CD4-positive, CD25-positive, alpha-beta regulatory T cell (primary cell): ENCODE results near the gene PALM. TPM values are rescaled to one million over a fixed set of nuclear protein-coding genes. Genes with fewer than 3 reads are reported as not detected.

Source experiments
- ATAC-seq, 2 donors: fragments of 150-1000 bp; cut with Tn5 transposase; one replicate each; pipeline ENCODE4 v1.10.0; 2021; ENCODE audit warnings: low read depth in 2 of 2, moderate number of reproducible peaks in 2 of 2, moderate library complexity in 1 of 2
- DNase-seq, 3 donors: peaks; one replicate each; pipeline versions ENCODE4 v3.0.0 to v3.0.0-alpha.2; 2012 to 2022; ENCODE audit warnings: mixed read lengths in 1 of 3
- H3K27ac ChIP-seq: one replicate; pipeline ENCODE4 v1.7.0; 2013; ENCODE audit warnings: mild to moderate bottlenecking, low read length; ENCODE audit not compliant: insufficient read depth, poor library complexity, severe bottlenecking
- H3K27me3 ChIP-seq: one replicate; pipeline ENCODE4 v1.7.0; 2013; ENCODE audit warnings: low read length; ENCODE audit not compliant: control insufficient read depth, insufficient read depth
- H3K36me3 ChIP-seq: one replicate; pipeline ENCODE4 v1.7.0; 2013; ENCODE audit warnings: mild to moderate bottlenecking, low read length, moderate library complexity; ENCODE audit not compliant: control insufficient read depth, insufficient read depth
- H3K4me1 ChIP-seq: 2 replicates; pipeline ENCODE4 v1.7.0; 2013; ENCODE audit warnings: mild to moderate bottlenecking, low read length; ENCODE audit not compliant: insufficient read depth, control insufficient read depth, poor library complexity, severe bottlenecking
- H3K4me3 ChIP-seq: one replicate; pipeline ENCODE4 v1.7.0; 2013; ENCODE audit warnings: low read depth, mild to moderate bottlenecking, low read length, moderate library complexity
- H3K9me3 ChIP-seq, 2 experiments: 1 replicate in 1 of 2; 2 replicates in 1 of 2; pipeline ENCODE4 v1.7.0; 2013; ENCODE audit warnings: low read length in 2 of 2, mild to moderate bottlenecking in 1 of 2, moderate library complexity in 1 of 2; ENCODE audit not compliant: control insufficient read depth in 2 of 2
- H3K27ac Mint-ChIP-seq, 3 donors: one replicate each; pipeline ENCODE4 v1.8.0; 2020 to 2022; ENCODE audit warnings: mild to moderate bottlenecking in 3 of 3, mixed read lengths in 3 of 3, moderate library complexity in 2 of 3
- H3K27me3 Mint-ChIP-seq: one replicate; pipeline ENCODE4 v1.8.0; 2022; ENCODE audit warnings: mild to moderate bottlenecking, mixed read lengths
- H3K36me3 Mint-ChIP-seq: one replicate; pipeline ENCODE4 v1.8.0; 2020; ENCODE audit warnings: mixed read lengths
- H3K4me1 Mint-ChIP-seq, 4 donors: one replicate each; pipeline ENCODE4 v1.8.0; 2020 to 2022; ENCODE audit warnings: mixed read lengths in 4 of 4, mild to moderate bottlenecking in 1 of 4
- H3K4me3 Mint-ChIP-seq, 4 donors: one replicate each; pipeline ENCODE4 v1.8.0; 2020 to 2022; ENCODE audit warnings: mild to moderate bottlenecking in 4 of 4, mixed read lengths in 4 of 4, moderate library complexity in 3 of 4
- H3K9me3 Mint-ChIP-seq, 7 donors: one replicate each; pipeline ENCODE4 v1.8.0; 2020 to 2022; ENCODE audit warnings: mixed read lengths in 7 of 7, mild to moderate bottlenecking in 3 of 7, moderate library complexity in 2 of 7
- polyA plus RNA-seq, 4 donors: library from polyadenylated mRNA; unstranded; fragments of 300-500 nt; fragmentation: Illumina TruSeq; gene quantifications; one replicate each; pipeline ENCODE4 v1.2.3, GENCODE V29; 2021
- total RNA-seq: library from RNA; stranded (reverse); gene quantifications from one replicate; pipeline ENCODE4 v1.2.3, GENCODE V29; 2022

PALM gene, protein sequence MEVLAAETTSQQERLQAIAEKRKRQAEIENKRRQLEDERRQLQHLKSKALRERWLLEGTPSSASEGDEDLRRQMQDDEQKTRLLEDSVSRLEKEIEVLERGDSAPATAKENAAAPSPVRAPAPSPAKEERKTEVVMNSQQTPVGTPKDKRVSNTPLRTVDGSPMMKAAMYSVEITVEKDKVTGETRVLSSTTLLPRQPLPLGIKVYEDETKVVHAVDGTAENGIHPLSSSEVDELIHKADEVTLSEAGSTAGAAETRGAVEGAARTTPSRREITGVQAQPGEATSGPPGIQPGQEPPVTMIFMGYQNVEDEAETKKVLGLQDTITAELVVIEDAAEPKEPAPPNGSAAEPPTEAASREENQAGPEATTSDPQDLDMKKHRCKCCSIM
- total RNA-seq (not detected), polyA plus RNA-seq (not detected)

DNA sequence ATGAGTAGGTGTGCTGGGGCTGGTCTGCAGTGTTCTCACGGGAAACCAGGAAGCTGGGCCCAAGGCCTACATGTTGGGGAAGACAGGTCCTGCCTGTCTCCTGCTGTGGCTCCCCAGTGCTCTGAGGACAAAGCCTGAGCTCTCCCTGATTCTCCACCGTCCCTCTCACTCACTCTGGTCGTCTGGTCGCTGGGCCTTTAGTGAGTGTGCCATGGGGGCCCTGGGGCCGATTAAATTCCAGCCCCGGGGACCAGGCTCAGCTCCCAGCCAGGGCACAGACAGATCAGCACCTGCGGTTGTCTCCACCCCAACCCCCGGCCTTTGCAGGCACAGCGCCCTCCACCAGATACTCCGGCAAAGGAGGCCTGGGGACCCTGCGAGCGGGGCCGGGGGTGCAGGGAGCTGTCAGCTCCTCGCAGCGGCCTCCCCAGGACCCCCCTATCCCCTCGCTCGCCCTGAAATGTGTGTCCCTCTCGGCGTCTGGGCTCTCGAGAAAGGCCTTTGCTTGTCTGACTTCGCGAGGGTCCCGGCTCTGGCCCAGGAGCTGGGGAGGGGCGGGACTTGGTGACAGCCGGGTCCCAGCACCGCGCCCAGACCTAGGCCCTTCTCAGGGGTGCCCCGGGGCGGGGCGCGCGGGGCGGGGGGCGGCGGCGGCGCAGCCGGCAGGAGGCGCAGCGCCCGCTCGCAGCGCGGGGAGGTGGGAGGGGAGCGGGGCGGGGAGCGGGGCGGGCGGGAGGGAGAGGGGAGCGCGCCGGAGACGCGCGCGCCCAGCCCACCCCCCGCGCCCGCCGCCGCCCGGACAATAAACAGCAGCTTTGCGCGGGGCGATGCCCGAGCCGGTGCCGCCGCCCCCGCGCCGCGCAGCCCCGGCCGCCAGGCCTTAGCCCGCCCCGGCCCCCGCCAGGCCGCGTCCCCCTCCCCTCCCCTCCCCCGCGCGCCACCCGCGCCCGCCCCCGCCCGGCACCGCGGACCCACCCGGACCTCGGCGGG, at the start of gene PALM:
TSS of gene PALM (plus strand) at position 782 of the 990 bp plus-strand sequence. CDS start 212 bp downstream, outside the sequence.
- H3K4me1 ChIP-seq: peaks cover 13% of the 10 kb centered on the region
- H3K27me3 ChIP-seq: no peaks in the 10 kb centered on the region
- H3K4me1 Mint-ChIP-seq: peaks cover 0 to 9% (median 2%) of the 10 kb centered on the region in 4 donors
- peaks cover 34% of the 10 kb centered on the region for H3K27me3 Mint-ChIP-seq
- H3K4me3 ChIP-seq: no peak within 1 kb of the TSS
- ATAC-seq (no peak), DNase-seq (no peak)
- H3K27ac Mint-ChIP-seq: no peak within 1 kb of the TSS
- H3K36me3 Mint-ChIP-seq: no peaks in the 10 kb centered on the region
- peaks cover 0 to 2% (median 0%) of the 10 kb centered on the region in 7 donors for H3K9me3 Mint-ChIP-seq
- H3K9me3 ChIP-seq: no peaks in the 10 kb centered on the region
- no peak within 1 kb of the TSS for H3K4me3 Mint-ChIP-seq
- no peaks in the 10 kb centered on the region for H3K36me3 ChIP-seq
- no peak within 1 kb of the TSS for H3K27ac ChIP-seq

DNA sequence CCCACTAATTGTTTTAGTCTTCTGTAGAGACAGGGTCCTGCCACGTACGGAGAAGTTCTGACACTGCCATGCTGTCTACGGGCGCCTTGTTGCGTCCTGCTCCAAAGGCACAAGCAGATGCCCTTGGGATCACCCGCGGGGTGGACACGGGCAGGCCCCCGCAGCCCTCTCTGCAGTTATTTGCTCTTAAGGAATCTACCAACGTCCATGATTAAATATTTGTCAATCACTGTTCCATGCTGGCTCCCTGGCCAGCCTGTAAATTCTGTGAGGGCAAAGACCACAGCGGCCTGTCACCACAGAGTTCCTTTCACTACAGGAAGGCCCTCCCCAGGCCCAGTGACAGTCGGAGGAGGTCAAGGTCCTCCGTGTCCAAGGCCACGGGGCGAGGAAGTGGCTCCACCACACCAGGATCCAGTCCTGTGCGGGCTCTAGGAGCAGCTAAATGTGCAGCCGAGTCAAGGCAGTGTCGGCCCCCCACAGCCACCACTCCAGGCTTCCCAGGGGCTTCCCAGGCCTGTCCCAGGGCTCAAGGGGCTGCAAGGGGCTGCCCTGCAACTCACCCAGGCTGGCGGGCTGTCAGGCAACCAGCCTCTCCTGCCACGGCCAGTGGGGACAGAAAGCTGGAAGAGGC, 47.8 kb upstream of the PALM start:
- peaks cover 4% of the 10 kb centered on the region for H3K36me3 ChIP-seq
- DNase-seq (no peak), ATAC-seq (no peak)
- Mint-ChIP-seq H3K4me1 (peaks cover 0 to 63% (median 17%) of the 10 kb centered on the region in 4 donors), H3K4me3 (peak overlapping the region; percentile 95 to 99 (median 98)), H3K36me3 (no peaks in the 10 kb centered on the region), H3K27ac (peak overlapping the region; percentile 95 to 98 (median 98)), H3K27me3 (peaks cover 25% of the 10 kb centered on the region), H3K9me3 (no peaks in the 10 kb centered on the region)
- no peaks in the 10 kb centered on the region for H3K27me3 ChIP-seq
- H3K9me3 ChIP-seq: no peaks in the 10 kb centered on the region
- peak overlapping the region; percentile 92 for H3K27ac ChIP-seq
- peaks cover 73% of the 10 kb centered on the region for H3K4me1 ChIP-seq
- peak overlapping the region; percentile 78 for H3K4me3 ChIP-seq

DNA sequence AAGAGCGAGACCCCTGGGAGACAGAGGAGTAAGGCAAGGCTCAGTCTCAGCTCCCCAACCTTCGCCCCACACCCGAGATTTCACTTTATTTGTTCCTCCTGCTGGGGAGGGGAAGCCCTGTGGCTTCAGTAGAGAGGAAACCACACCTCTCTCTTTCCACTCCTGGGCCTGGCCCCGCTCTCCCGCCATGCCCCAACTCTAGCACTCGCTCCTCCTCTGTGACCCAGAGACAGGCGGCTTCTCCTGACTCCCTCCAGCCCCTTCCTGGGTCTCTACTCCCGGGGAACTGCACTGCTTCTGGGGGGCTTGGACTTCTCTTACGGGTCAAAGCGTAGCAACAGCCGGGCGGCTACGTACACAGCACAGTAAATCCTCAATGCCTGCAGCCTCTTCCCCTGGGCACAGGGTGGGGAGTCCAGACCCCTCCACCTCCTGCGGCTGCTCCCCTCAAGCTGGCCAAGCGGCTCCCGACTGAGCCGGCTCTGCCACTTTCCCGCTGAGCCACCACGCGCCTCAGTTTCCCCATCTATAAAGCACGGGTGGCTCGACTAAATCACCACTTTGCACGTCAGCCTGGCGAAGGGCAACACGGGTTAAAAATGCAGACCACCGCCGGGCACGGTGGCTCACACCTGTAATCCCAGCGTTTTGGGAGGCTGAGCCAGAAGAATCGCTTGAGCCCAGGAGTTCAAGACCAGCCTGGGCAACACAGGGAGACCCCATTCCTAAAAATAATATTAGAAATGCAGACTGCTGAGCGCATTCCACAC, 47.1 kb upstream of the PALM start:
- peak overlapping the region; percentile 78 for H3K4me3 ChIP-seq
- no peaks in the 10 kb centered on the region for H3K9me3 Mint-ChIP-seq
- ATAC-seq (peak; percentile 36 to 42), DNase-seq (peak; percentile 58 to 85 (median 77))
- no peaks in the 10 kb centered on the region for H3K9me3 ChIP-seq
- peaks cover 68% of the 10 kb centered on the region for H3K4me1 ChIP-seq
- H3K36me3 ChIP-seq: peaks cover 4% of the 10 kb centered on the region
- H3K4me3 Mint-ChIP-seq: peak overlapping the region; percentile 95 to 99 (median 98)
- no peaks in the 10 kb centered on the region for H3K36me3 Mint-ChIP-seq
- peaks cover 0 to 56% (median 14%) of the 10 kb centered on the region in 4 donors for H3K4me1 Mint-ChIP-seq
- H3K27ac Mint-ChIP-seq: peak overlapping the region; percentile 95 to 98 (median 98)
- no peaks in the 10 kb centered on the region for H3K27me3 ChIP-seq
- peak overlapping the region; percentile 92 for H3K27ac ChIP-seq
- peaks cover 25% of the 10 kb centered on the region for H3K27me3 Mint-ChIP-seq

DNA sequence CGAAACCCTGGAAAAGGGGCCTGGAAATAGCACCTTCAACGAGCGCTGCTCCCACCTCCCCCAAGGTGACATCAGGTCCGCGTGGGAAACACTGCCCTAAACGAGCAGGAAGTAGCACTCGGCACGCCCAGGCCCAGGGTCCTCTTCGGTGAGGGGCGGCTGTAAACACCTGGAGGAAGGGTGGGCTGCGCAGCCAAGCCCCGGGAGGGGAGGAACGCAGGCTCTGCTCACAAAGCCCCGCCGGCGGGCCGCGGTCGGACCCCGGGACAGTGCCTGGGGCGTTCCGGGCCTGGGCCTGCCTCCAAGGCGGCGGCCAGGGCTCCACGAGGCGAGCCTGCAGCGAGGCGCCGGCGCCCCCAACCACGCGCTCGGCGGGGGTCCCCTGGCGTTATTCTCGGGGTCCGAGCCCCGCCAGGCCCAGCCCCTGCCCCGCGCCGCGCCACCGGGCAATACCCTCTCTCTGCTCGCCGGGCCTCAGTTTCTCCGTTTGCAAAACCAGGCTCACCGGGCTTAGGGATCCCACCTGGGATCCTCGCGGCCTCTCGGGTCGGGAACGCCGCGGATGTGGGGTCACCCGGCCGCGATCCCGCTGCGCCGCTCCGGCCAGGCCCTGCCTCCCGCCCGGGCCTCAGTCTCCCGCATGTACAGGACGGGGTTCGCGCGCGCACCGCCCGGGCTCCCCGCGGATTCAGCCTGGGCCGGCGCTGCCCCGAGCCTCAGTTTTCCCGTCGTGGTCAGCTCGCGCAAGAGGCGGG, 46.4 kb upstream of the PALM start:
- Histone ChIP-seq H3K4me1 (peaks cover 60% of the 10 kb centered on the region), H3K4me3 (peak overlapping the region; percentile 78), H3K27me3 (no peaks in the 10 kb centered on the region), H3K36me3 (peaks cover 4% of the 10 kb centered on the region), H3K27ac (peak overlapping the region; percentile 92), H3K9me3 (no peaks in the 10 kb centered on the region)
- DNase-seq (peak; percentile 67 to 82 (median 74)), ATAC-seq (peak; percentile 20 to 25)
- Mint-ChIP-seq H3K9me3 (no peaks in the 10 kb centered on the region), H3K4me1 (peaks cover 0 to 50% (median 14%) of the 10 kb centered on the region in 4 donors), H3K27me3 (peaks cover 25% of the 10 kb centered on the region), H3K36me3 (no peaks in the 10 kb centered on the region), H3K27ac (peak overlapping the region; percentile 38 to 98 (median 98)), H3K4me3 (peak overlapping the region; percentile 95 to 99 (median 98))

DNA sequence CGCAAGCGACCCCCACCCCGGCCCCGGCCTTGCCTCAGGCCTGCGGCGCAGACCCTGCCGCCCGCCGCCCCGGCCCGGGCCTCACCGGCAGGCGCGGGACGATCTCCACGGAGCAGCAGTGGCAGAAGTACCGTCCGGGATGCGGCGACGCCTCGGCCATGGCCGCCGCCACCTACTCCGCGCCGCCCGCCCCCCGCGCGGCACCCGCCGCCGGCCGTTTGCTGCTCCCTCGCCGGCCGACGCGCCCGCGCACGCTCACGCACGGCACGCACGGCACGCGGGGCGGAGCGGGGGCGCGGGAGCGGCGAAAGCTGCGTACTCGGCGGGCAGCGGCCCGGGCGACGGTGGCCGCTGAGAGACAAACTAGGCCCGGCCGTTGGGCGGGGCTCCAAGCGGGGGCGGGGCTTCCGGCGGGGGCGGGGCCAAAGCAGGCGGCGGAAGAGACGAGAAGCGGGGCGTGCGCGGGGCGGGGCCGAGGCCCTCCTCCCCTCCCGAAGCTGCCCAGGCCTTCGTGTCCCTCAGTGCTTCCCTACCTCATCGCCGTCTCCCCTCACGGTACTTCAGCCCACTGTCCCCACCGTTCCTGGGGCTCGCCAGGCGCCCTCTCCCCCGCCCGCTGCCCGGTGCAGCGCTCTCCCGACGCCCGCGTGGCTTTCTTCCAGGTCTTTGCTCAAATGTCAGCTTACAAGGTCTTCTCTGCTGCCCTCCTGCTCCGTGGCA, 45.6 kb upstream of the PALM start, which contains the start of gene RNF126:
TSS of gene RNF126 (minus strand) at position 253 of the 720 bp plus-strand sequence. CDS start at position 160, 93 bp downstream.
- DNase-seq (peak; percentile 87 to 93 (median 90)), ATAC-seq (peak; percentile 54 to 63)
- Mint-ChIP-seq H3K36me3 (no peaks in the 10 kb centered on the region), H3K9me3 (peaks cover 0 to 1% (median 0%) of the 10 kb centered on the region in 7 donors), H3K27ac (peak within 1 kb of the TSS; percentile 63 to 98 (median 98)), H3K4me1 (peaks cover 0 to 45% (median 14%) of the 10 kb centered on the region in 4 donors), H3K27me3 (peaks cover 25% of the 10 kb centered on the region), H3K4me3 (peak within 1 kb of the TSS; percentile 96 to 99 (median 98))
- Histone ChIP-seq H3K4me1 (peaks cover 53% of the 10 kb centered on the region), H3K27me3 (no peaks in the 10 kb centered on the region), H3K27ac (peak within 1 kb of the TSS; percentile 92), H3K9me3 (no peaks in the 10 kb centered on the region), H3K4me3 (peak within 1 kb of the TSS; percentile 78), H3K36me3 (peaks cover 4% of the 10 kb centered on the region)

DNA sequence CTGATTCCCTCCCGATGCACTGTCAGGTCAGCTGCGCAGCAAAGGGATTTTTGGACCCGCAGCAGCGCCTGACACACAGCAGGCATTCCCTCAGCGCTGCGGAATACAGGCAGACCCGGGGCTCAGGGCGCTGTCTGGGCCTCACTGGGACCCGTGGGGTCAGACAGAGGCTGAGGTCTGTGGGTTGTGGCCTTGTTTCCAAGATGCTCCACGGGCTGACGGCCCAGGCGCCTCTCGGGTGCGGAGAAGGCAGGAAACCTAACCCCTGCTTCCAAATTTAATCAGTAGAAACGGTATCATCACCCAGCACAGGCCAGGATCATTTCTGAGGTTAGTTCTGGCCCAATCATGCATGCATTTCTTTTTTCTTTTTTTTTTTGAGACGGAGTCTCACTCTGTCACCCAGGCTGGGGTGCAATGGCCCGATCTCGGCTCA, 45.0 kb upstream of the PALM start:
- Mint-ChIP-seq H3K27me3 (peaks cover 25% of the 10 kb centered on the region), H3K4me1 (peaks cover 0 to 41% (median 14%) of the 10 kb centered on the region in 4 donors), H3K27ac (peak overlapping the region; percentile 63 to 94 (median 73)), H3K4me3 (peak overlapping the region; percentile 81 to 96 (median 86)), H3K9me3 (peaks cover 0 to 1% (median 0%) of the 10 kb centered on the region in 7 donors), H3K36me3 (no peaks in the 10 kb centered on the region)
- Histone ChIP-seq H3K9me3 (no peaks in the 10 kb centered on the region), H3K4me3 (no peak overlapping the region), H3K4me1 (peaks cover 47% of the 10 kb centered on the region), H3K36me3 (peaks cover 4% of the 10 kb centered on the region), H3K27me3 (no peaks in the 10 kb centered on the region), H3K27ac (peak overlapping the region; percentile 86)
- ATAC-seq: no peak
- no peak for DNase-seq
